ENCODE measurements around the gene VAV1. TPM values are rescaled to one million over a fixed set of nuclear protein-coding genes. Genes with fewer than 3 reads are reported as not detected.

The VAV1 gene
- total and polyA plus RNA-seq, 9 of the 15 experiments (the other 6 are each of a cell fraction or from before 2014, with no cell fraction given), result 0.46 to 20.1 (median 11.1) TPM

DNA sequence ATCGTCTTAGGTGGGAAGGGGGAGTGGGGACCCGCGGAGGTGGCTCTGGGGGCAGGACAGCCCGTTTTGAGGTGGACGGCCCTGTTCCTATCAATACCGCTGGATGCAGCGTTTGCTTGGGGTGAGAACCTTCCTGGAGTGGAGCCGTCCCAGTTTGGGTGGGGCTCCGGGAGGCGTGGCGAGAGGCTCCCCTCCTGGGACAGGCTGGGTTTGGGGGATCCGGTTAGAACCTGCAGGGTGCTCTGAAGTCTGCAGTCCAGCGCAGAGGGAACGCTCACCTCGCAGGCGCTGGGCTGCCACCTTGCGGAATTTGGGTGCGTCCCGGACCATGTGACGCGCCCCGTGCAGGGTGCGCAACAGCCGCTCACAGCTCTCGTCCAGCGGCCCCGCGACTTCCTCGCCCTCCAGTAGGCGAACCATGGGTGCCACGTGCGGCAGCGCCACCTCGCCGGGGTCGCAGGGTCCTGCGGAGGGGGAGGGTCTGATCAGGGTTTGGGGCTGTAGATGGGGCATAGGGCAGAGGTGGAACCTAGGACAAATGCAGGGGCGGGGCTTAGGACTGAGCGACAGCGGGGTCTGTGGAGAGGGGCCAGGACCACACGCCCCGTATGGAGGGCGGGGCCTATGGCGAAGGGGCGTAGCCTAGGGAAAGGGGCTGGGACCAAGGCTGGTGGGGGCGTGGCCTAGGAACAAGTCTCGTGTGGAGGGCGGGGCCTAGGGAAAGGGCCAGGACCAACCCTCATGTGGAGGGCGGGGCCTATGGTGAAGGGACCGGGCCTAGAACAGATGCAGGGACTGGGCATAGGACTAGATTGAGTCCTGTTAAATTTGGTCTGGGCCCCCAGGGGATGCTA lies 19.1 kb upstream of the VAV1 start (continued):
- TF ChIP-seq, protein P1, sequence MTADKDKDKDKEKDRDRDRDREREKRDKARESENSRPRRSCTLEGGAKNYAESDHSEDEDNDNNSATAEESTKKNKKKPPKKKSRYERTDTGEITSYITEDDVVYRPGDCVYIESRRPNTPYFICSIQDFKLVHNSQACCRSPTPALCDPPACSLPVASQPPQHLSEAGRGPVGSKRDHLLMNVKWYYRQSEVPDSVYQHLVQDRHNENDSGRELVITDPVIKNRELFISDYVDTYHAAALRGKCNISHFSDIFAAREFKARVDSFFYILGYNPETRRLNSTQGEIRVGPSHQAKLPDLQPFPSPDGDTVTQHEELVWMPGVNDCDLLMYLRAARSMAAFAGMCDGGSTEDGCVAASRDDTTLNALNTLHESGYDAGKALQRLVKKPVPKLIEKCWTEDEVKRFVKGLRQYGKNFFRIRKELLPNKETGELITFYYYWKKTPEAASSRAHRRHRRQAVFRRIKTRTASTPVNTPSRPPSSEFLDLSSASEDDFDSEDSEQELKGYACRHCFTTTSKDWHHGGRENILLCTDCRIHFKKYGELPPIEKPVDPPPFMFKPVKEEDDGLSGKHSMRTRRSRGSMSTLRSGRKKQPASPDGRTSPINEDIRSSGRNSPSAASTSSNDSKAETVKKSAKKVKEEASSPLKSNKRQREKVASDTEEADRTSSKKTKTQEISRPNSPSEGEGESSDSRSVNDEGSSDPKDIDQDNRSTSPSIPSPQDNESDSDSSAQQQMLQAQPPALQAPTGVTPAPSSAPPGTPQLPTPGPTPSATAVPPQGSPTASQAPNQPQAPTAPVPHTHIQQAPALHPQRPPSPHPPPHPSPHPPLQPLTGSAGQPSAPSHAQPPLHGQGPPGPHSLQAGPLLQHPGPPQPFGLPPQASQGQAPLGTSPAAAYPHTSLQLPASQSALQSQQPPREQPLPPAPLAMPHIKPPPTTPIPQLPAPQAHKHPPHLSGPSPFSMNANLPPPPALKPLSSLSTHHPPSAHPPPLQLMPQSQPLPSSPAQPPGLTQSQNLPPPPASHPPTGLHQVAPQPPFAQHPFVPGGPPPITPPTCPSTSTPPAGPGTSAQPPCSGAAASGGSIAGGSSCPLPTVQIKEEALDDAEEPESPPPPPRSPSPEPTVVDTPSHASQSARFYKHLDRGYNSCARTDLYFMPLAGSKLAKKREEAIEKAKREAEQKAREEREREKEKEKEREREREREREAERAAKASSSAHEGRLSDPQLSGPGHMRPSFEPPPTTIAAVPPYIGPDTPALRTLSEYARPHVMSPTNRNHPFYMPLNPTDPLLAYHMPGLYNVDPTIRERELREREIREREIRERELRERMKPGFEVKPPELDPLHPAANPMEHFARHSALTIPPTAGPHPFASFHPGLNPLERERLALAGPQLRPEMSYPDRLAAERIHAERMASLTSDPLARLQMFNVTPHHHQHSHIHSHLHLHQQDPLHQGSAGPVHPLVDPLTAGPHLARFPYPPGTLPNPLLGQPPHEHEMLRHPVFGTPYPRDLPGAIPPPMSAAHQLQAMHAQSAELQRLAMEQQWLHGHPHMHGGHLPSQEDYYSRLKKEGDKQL (CRISPR knock-in tag; IDR thresholded peaks at IDR 0.05; ENCODE audit: borderline replicate concordance), result no peak
- TF ChIP-seq CBX2 (IDR thresholded peaks at IDR 0.05; ENCODE audit: insufficient read depth, low read length, poor library complexity, severe bottlenecking) (no peak), ZSCAN32 (CRISPR knock-in tag; IDR thresholded peaks at IDR 0.05) (no peak), MCM2 (IDR thresholded peaks at IDR 0.05; ENCODE audit: low read depth) (no peak), ZC3H4 (CRISPR knock-in tag; IDR thresholded peaks at IDR 0.05; ENCODE audit: borderline replicate concordance) (no peak), JUN (IDR thresholded peaks at IDR 0.05; ENCODE audit: borderline replicate concordance, low read depth, low read length) (peak; percentile 45; the same call in 1 of the 2 replicates), JUN (CRISPR knock-in tag; IDR thresholded peaks at IDR 0.05; ENCODE audit: borderline replicate concordance) (no peak), HMGN3 (IDR thresholded peaks at IDR 0.05; ENCODE audit: borderline replicate concordance, extremely low read depth, insufficient read length, low read depth, low read length) (peak; percentile 95), RFX5 (IDR thresholded peaks at IDR 0.05; ENCODE audit: low read depth, low read length) (no peak), HDAC8 (tag; IDR thresholded peaks at IDR 0.05) (peak; percentile 71; the same call in 1 of the 2 replicates), ZFP1 (CRISPR knock-in tag; IDR thresholded peaks at IDR 0.05) (no peak), TSC22D4 (tag; IDR thresholded peaks at IDR 0.05) (no peak), CHCHD3 (CRISPR knock-in tag; IDR thresholded peaks at IDR 0.05) (no peak), COPS2 (conservative IDR thresholded peaks at IDR 0.05) (no peak), ZNF75A (CRISPR knock-in tag; IDR thresholded peaks at IDR 0.05) (no peak)
- TF ChIP-seq, protein P2, sequence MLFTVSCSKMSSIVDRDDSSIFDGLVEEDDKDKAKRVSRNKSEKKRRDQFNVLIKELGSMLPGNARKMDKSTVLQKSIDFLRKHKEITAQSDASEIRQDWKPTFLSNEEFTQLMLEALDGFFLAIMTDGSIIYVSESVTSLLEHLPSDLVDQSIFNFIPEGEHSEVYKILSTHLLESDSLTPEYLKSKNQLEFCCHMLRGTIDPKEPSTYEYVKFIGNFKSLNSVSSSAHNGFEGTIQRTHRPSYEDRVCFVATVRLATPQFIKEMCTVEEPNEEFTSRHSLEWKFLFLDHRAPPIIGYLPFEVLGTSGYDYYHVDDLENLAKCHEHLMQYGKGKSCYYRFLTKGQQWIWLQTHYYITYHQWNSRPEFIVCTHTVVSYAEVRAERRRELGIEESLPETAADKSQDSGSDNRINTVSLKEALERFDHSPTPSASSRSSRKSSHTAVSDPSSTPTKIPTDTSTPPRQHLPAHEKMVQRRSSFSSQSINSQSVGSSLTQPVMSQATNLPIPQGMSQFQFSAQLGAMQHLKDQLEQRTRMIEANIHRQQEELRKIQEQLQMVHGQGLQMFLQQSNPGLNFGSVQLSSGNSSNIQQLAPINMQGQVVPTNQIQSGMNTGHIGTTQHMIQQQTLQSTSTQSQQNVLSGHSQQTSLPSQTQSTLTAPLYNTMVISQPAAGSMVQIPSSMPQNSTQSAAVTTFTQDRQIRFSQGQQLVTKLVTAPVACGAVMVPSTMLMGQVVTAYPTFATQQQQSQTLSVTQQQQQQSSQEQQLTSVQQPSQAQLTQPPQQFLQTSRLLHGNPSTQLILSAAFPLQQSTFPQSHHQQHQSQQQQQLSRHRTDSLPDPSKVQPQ (CRISPR knock-in tag; IDR thresholded peaks at IDR 0.05; ENCODE audit: borderline replicate concordance), result peak; percentile 77; the same call in 1 of the 2 replicates
- TF ChIP-seq, protein P3, sequence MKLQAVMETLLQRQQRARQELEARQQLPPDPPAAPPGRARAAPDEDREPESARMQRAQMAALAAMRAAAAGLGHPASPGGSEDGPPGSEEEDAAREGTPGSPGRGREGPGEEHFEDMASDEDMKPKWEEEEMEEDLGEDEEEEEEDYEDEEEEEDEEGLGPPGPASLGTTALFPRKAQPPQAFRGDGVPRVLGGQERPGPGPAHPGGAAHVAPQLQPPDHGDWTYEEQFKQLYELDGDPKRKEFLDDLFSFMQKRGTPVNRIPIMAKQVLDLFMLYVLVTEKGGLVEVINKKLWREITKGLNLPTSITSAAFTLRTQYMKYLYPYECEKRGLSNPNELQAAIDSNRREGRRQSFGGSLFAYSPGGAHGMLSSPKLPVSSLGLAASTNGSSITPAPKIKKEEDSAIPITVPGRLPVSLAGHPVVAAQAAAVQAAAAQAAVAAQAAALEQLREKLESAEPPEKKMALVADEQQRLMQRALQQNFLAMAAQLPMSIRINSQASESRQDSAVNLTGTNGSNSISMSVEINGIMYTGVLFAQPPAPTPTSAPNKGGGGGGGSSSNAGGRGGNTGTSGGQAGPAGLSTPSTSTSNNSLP (IDR thresholded peaks at IDR 0.05; ENCODE audit: borderline replicate concordance, low read depth, low read length), result no peak

Data from K562 (cell line).